ENCODE data around the gene PUM2. TPM values are rescaled to one million over a fixed set of nuclear protein-coding genes. Genes with fewer than 3 reads are reported as not detected.
A peak's percentile ranks its signal among the peaks of the same experiment; 100 is the strongest.

PUM2 gene
- total and polyA plus RNA-seq, 2 of the 8 experiments (the other 6 are each of a cell fraction or from before 2014, with no cell fraction given), result 46.6 to 114 TPM

- DNase-seq (ENCODE audit: low read depth in 1 of 2, low spot score in 2 of 2) (peak in 1 of 2 experiments; percentile 35), FAIRE-seq (no peak)
- WGBS, 2 experiments (ENCODE audit: extremely low coverage in 1 of 2, insufficient coverage in 1 of 2, insufficient read length in 1 of 2, insufficient replicate concordance in 2 of 2, low coverage in 1 of 2, low lambda C conversion rate in 2 of 2, missing lambda C conversion rate in 1 of 2), result 95% methylated on average over 4 of the region's 4 CpGs; no CpG with 5 or more reads in 1 of the 2 experiments
- TF ChIP-seq HDAC6 (IDR thresholded peaks at IDR 0.05; ENCODE audit: low read depth, low read length), result no peak
- TF ChIP-seq NANOG (IDR thresholded peaks at IDR 0.05; ENCODE audit: insufficient read depth, low read depth, low read length, poor library complexity, severe bottlenecking), result no peak
- no peak for TF ChIP-seq YY1 (IDR thresholded peaks at IDR 0.05; ENCODE audit: low read depth, low read length)
- no peak for TF ChIP-seq GABPA (IDR thresholded peaks at IDR 0.05; ENCODE audit: borderline replicate concordance, insufficient read depth, low read length)
- TF ChIP-seq NRF1 (IDR thresholded peaks at IDR 0.05; ENCODE audit: low read depth, low read length), result no peak
- TF ChIP-seq ZNF274 (IDR thresholded peaks at IDR 0.05; ENCODE audit: borderline replicate concordance, extremely low read depth, low read length), result no peak
- TF ChIP-seq SP2 (IDR thresholded peaks at IDR 0.05; ENCODE audit: low read length), result no peak
- TF ChIP-seq MAX (IDR thresholded peaks at IDR 0.05), result no peak
- no peak for TF ChIP-seq JUN (IDR thresholded peaks at IDR 0.05; ENCODE audit: low read depth, low read length)
- no peak for TF ChIP-seq EP300 (IDR thresholded peaks at IDR 0.05; ENCODE audit: borderline replicate concordance in 1 of 2, low read depth in 2 of 2, low read length in 2 of 2)
- Histone ChIP-seq H3K14ac (ENCODE audit: insufficient read length) (no peak overlapping the region), H2BK15ac (ENCODE audit: low read length) (no peak overlapping the region), H4K20me1 (replicated peaks in 1 of 2; ENCODE audit: control insufficient read depth in 1 of 2, insufficient read depth in 2 of 2, low read length in 2 of 2) (no peaks in the 10 kb centered on the region), H2BK12ac (ENCODE audit: low read depth, low read length) (no peak overlapping the region), H3K9me3 (ENCODE audit: insufficient read depth in 2 of 2, low read depth in 1 of 2, low read length in 1 of 2) (no peaks in the 10 kb centered on the region), H4K5ac (ENCODE audit: insufficient read length, low read depth, low read length) (no peak overlapping the region), H3K56ac (replicated peaks; ENCODE audit: insufficient read length, low read depth, low read length) (no peak overlapping the region), H3K23me2 (ENCODE audit: low read depth, low read length) (no peaks in the 10 kb centered on the region), H3K4ac (replicated peaks; ENCODE audit: insufficient read length, low read depth, low read length) (no peak overlapping the region), H2BK5ac (ENCODE audit: low read depth, low read length) (no peak overlapping the region), H3K4me1 (replicated peaks in 1 of 4; ENCODE audit: control insufficient read depth in 3 of 4, insufficient read depth in 4 of 4, low read length in 3 of 4) (no peaks in the 10 kb centered on the region), H2AFZ (ENCODE audit: low read length) (no peak overlapping the region), H4K91ac (replicated peaks; ENCODE audit: insufficient read length, low read length) (no peak overlapping the region), H3K9ac (replicated peaks in 1 of 4; ENCODE audit: extremely low read depth in 1 of 4, low read depth in 3 of 4, low read length in 3 of 4) (no peak overlapping the region), H2BK20ac (ENCODE audit: low read length) (no peak overlapping the region), H4K8ac (ENCODE audit: extremely low read depth, insufficient read depth, low read length) (no peak overlapping the region), H2AK5ac (ENCODE audit: low read depth, low read length) (no peak overlapping the region), H3K79me1 (ENCODE audit: low read depth, low read length) (no peaks in the 10 kb centered on the region), H3K18ac (ENCODE audit: extremely low read depth, low read length) (no peak overlapping the region), H3K79me2 (ENCODE audit: control insufficient read depth in 1 of 2, insufficient read depth in 2 of 2, low read length in 2 of 2) (no peaks in the 10 kb centered on the region), H3K27me3 (replicated peaks in 1 of 4; ENCODE audit: control insufficient read depth in 3 of 4, extremely low read depth in 1 of 4, insufficient read depth in 3 of 4, low read length in 3 of 4) (no peaks in the 10 kb centered on the region; a peak in 1 of 7 replicates), H2BK120ac (replicated peaks; ENCODE audit: low read depth, low read length) (no peak overlapping the region), H3K4me3 (ENCODE audit: extremely low read depth in 1 of 4, insufficient read depth in 2 of 4, low read depth in 3 of 4, low read length in 4 of 4) (no peak overlapping the region), H3K4me2 (ENCODE audit: insufficient read depth in 1 of 2, low read depth in 2 of 2, low read length in 2 of 2) (no peak overlapping the region), H3K27ac (ENCODE audit: low read depth, low read length) (no peak overlapping the region), H3K23ac (ENCODE audit: insufficient read length) (no peak overlapping the region), H3K36me3 (ENCODE audit: control insufficient read depth in 2 of 4, insufficient read depth in 4 of 4, low read length in 3 of 4) (no peaks in the 10 kb centered on the region)
- POLR2A ChIA-PET (ENCODE audit: partially characterized antibody), result no interaction called here
- CTCF ChIA-PET (ENCODE audit: partially characterized antibody), result interaction anchor here (0.6 kb wide), 1 partner anchor 14 kb away, joined by 3 read pairs; no protein-coding TSS in a partner anchor
Measured at GRCh38 chr2:20361893-20362292, 11.2 kb upstream of the PUM2 start.

All from H1 (cell line).